ENCODE results near the gene TBL3.
"Not testable (repeated sequence)": the region's sequence is repeated elsewhere in the genome, so short reads cannot be mapped to it uniquely, and the experiment has no call there.

The TBL3 gene

GRCh38 chr16:2007081-2007836 lies 35.4 kb downstream of the TBL3 start:
- no peak for TF ChIP-seq CTCF (IDR thresholded peaks at IDR 0.05; ENCODE audit: extremely low read depth, missing control alignments)
- no peak for DNase-seq (ENCODE audit: low spot score)

GRCh38 chr16:2008009-2008526 lies 36.2 kb downstream of the TBL3 start:
- no peak for DNase-seq (ENCODE audit: low spot score)

DNA sequence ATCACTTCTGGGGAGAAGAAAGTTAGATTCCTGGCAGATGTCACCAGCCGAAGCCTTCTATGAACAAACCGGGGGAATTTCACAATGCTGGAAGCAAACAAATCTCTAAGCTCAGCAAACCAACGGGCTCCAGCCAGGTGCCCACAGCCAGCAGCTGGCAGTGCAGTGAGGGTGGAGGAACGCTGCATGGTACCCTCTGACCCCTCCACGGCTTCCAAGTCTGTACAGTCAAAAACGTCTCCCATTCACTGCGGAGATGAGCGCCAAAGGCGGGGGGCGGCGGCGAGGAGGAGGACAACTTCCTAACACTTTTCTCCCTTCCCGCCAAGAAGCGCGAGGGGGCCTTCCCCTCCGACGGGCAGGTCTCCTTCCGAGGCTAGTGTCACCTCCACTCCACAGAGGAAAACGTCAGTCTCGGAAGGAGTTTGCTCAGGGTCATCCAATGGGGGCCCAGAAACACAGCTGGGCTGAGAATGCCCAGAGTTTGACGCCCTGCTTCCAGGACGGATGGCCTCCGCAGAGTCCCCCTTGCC lies 36.8 kb downstream of the TBL3 start:
- no peak for TF ChIP-seq CTCF (IDR thresholded peaks at IDR 0.05; ENCODE audit: extremely low read depth, missing control alignments)
- DNase-seq (ENCODE audit: low spot score): peak; percentile 56

More at GRCh38 chr16:2008009-2008526, 36.2 kb downstream of the TBL3 start:
- no peak for TF ChIP-seq CTCF (IDR thresholded peaks at IDR 0.05; ENCODE audit: extremely low read depth, missing control alignments)

DNA sequence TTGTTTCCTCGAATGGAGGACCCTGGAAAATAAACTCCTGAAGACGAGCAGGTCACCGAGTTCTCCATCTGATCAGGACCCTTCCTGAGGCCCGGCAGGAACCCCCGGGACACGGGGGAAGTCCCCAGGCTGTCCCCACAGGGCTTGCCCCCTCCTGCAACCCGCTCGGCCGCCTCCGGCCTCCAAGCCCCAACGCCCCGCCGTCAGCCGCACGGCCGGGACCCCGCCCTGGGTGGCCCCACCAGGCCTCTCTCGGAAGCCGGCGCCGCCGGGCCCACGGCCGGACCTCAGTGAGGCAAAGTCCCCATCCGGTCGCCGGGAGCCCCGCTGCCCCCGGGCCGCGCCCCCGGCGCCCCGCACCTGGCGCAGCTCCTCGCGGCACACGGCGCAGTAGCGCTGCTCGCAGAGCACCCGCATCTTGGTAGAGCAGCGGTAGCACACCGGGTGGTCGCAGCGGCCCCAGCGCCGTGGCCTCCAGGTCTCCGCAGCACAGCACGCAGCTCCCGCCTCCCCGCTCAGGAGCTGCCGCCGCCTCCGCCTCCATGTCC lies 37.4 kb downstream of the TBL3 start:
- no peak for TF ChIP-seq CTCF (IDR thresholded peaks at IDR 0.05; ENCODE audit: extremely low read depth, missing control alignments)
- DNase-seq (ENCODE audit: low spot score): no peak

GRCh38 chr16:2009791-2010510 lies 38.1 kb downstream of the TBL3 start, which contains the start of gene ZNF598:
TSS of gene ZNF598 (minus strand) at chr16:2009821.
- peak; percentile 99 for DNase-seq (ENCODE audit: low spot score)
- TF ChIP-seq CTCF (IDR thresholded peaks at IDR 0.05; ENCODE audit: extremely low read depth, missing control alignments): no peak

- not testable (repeated sequence) for DNase-seq (ENCODE audit: low spot score)
Observed at GRCh38 chr16:2011726-2012125, 39.9 kb downstream of the TBL3 start.

- no peak for TF ChIP-seq CTCF (IDR thresholded peaks at IDR 0.05; ENCODE audit: extremely low read depth, missing control alignments)
- DNase-seq (ENCODE audit: low spot score): no peak
Observed at GRCh38 chr16:2013527-2013926, 41.7 kb downstream of the TBL3 start.
